Endodermal cell (in vitro differentiated cells): ENCODE results near the gene RAX. TPM values are rescaled to one million over a fixed set of nuclear protein-coding genes. Genes with fewer than 3 reads are reported as not detected.

Experiments used
- DNase-seq: peaks from one replicate; pipeline ENCODE4 v3.0.0-alpha.2; 2017
- H3K27ac ChIP-seq: 2 replicates; pipeline ENCODE4 v1.5.1; 2013; ENCODE audit warnings: mild to moderate bottlenecking, low read depth, low read length, moderate library complexity
- H3K27me3 ChIP-seq: 2 replicates; pipeline ENCODE4 v1.6.1; 2013; ENCODE audit warnings: mild to moderate bottlenecking, low read length, moderate library complexity; ENCODE audit not compliant: insufficient read depth, control insufficient read depth, poor library complexity, severe bottlenecking
- H3K36me3 ChIP-seq: 2 replicates; pipeline ENCODE4 v1.7.0; 2013; ENCODE audit warnings: mild to moderate bottlenecking, low read length, moderate library complexity; ENCODE audit not compliant: control insufficient read depth, insufficient read depth
- H3K4me1 ChIP-seq: one replicate; pipeline ENCODE4 v1.7.0; 2013; ENCODE audit warnings: low read length; ENCODE audit not compliant: control insufficient read depth, insufficient read depth
- H3K4me3 ChIP-seq: 2 replicates; pipeline ENCODE4 v1.5.1; 2013; ENCODE audit warnings: mild to moderate bottlenecking, low read length, moderate library complexity
- H3K9ac ChIP-seq: 2 replicates; pipeline ENCODE4 v1.6.1; 2013; ENCODE audit warnings: mild to moderate bottlenecking, low read length, moderate library complexity; ENCODE audit not compliant: poor library complexity, severe bottlenecking; ENCODE audit errors: extremely low read depth
- H3K9me3 ChIP-seq: 2 replicates; pipeline ENCODE4 v1.6.1; 2013; ENCODE audit warnings: mild to moderate bottlenecking, low read length, moderate library complexity; ENCODE audit not compliant: control insufficient read depth
- H3K27ac Mint-ChIP-seq: 2 replicates; pipeline ENCODE4 v1.8.0; 2020; ENCODE audit warnings: mixed read lengths
- H3K27me3 Mint-ChIP-seq: 2 replicates; pipeline ENCODE4 v1.8.0; 2021; ENCODE audit warnings: mild to moderate bottlenecking, mixed read lengths; ENCODE audit not compliant: insufficient read depth
- H3K36me3 Mint-ChIP-seq: 2 replicates; pipeline ENCODE4 v1.8.0; 2020; ENCODE audit warnings: low read depth, mixed read lengths
- H3K4me1 Mint-ChIP-seq: 2 replicates; pipeline ENCODE4 v1.8.0; 2020; ENCODE audit warnings: mixed read lengths
- H3K4me3 Mint-ChIP-seq: 2 replicates; pipeline ENCODE4 v1.8.0; 2020; ENCODE audit warnings: mild to moderate bottlenecking, moderate library complexity, mixed read lengths
- H3K9me3 Mint-ChIP-seq: 2 replicates; pipeline ENCODE4 v1.8.0; 2020; ENCODE audit warnings: mild to moderate bottlenecking, mixed read lengths
- CTCF ChIP-seq: fragments of 200-600 bp; sonication (generic); conservative IDR thresholded peaks from 2 replicates; pipeline ENCODE4 v1.5.0; 2021; ENCODE audit warnings: antibody characterized with exemption, mild to moderate bottlenecking
- WGBS, 2 experiments: methylation state at CpG; one replicate each; pipeline versions ENCODE4 v1.1.5 to v1.1.7; 2013; ENCODE audit warnings: missing lambda C conversion rate in 2 of 2, mixed read lengths in 1 of 2; ENCODE audit not compliant: insufficient coverage in 1 of 2, insufficient read length in 1 of 2; 5-methylcytosine and 5-hydroxymethylcytosine counted together
- total RNA-seq, 2 donors: library from RNA; stranded (reverse); fragmentation: NEBNext Ultra II Directional in 1 of 2; extraction: Animal tissue kit (Norgen Biotek cat#: 25700) in 1 of 2; gene quantifications; 2 replicates in 1 of 2; 3 replicates in 1 of 2; pipeline ENCODE4 v1.2.1, GENCODE V29; 2021

The RAX gene
- total RNA-seq, 2 donors from 2014 or later: 0.18 TPM; not detected in 1

GRCh38 chr18:59278793-59279192 is 5.5 kb upstream of the RAX start:
- 84% methylated on average over 4 of the region's 5 CpGs; no CpG with 5 or more reads in 1 of the 2 experiments for WGBS, 2 experiments
- no peaks in the 10 kb centered on the region for H3K36me3 Mint-ChIP-seq
- TF ChIP-seq CTCF: no peak
- peaks cover 4% of the 10 kb centered on the region for H3K4me1 ChIP-seq
- no peak overlapping the region for H3K9ac ChIP-seq
- DNase-seq: no peak
- no peak overlapping the region for H3K27ac ChIP-seq
- peaks cover 97% of the 10 kb centered on the region for H3K27me3 Mint-ChIP-seq
- H3K9me3 ChIP-seq: no peaks in the 10 kb centered on the region
- H3K4me3 Mint-ChIP-seq: no peak overlapping the region
- H3K27ac Mint-ChIP-seq: no peak overlapping the region
- H3K4me1 Mint-ChIP-seq: peaks cover 5% of the 10 kb centered on the region
- peaks cover 100% of the 10 kb centered on the region for H3K27me3 ChIP-seq
- no peak overlapping the region for H3K4me3 ChIP-seq
- no peaks in the 10 kb centered on the region for H3K36me3 ChIP-seq
- H3K9me3 Mint-ChIP-seq: no peaks in the 10 kb centered on the region

- no peak for DNase-seq
- Histone ChIP-seq H3K36me3 (no peaks in the 10 kb centered on the region), H3K27me3 (peaks cover 100% of the 10 kb centered on the region), H3K9ac (no peak overlapping the region), H3K4me3 (no peak overlapping the region), H3K27ac (no peak overlapping the region), H3K4me1 (peaks cover 4% of the 10 kb centered on the region), H3K9me3 (no peaks in the 10 kb centered on the region)
- H3K4me1 Mint-ChIP-seq: peaks cover 5% of the 10 kb centered on the region
- H3K27me3 Mint-ChIP-seq: peaks cover 97% of the 10 kb centered on the region
- no peaks in the 10 kb centered on the region for H3K9me3 Mint-ChIP-seq
- H3K4me3 Mint-ChIP-seq: no peak overlapping the region
- H3K27ac Mint-ChIP-seq: no peak overlapping the region
- TF ChIP-seq CTCF: no peak
- H3K36me3 Mint-ChIP-seq: no peaks in the 10 kb centered on the region
- WGBS, 2 experiments: 22 to 38% methylated on average over 3 to 5 of the region's 5 CpGs
Measured at GRCh38 chr18:59276047-59276446, 2.8 kb upstream of the RAX start.

- WGBS, 2 experiments: 47 to 48% methylated on average over 5 of the region's 6 CpGs
- no peaks in the 10 kb centered on the region for H3K36me3 Mint-ChIP-seq
- Histone ChIP-seq H3K9ac (no peak overlapping the region), H3K27ac (no peak overlapping the region), H3K4me3 (no peak overlapping the region), H3K36me3 (no peaks in the 10 kb centered on the region), H3K4me1 (peaks cover 4% of the 10 kb centered on the region), H3K9me3 (no peaks in the 10 kb centered on the region), H3K27me3 (peaks cover 100% of the 10 kb centered on the region)
- H3K9me3 Mint-ChIP-seq: no peaks in the 10 kb centered on the region
- no peak overlapping the region for H3K27ac Mint-ChIP-seq
- no peak for TF ChIP-seq CTCF
- DNase-seq: peak; percentile 49
- peaks cover 97% of the 10 kb centered on the region for H3K27me3 Mint-ChIP-seq
- peaks cover 5% of the 10 kb centered on the region for H3K4me1 Mint-ChIP-seq
- no peak overlapping the region for H3K4me3 Mint-ChIP-seq
Measured at GRCh38 chr18:59275406-59275949, 2.2 kb upstream of the RAX start.
